Measurements from ENCODE around the gene TAGLN3. TPM values are rescaled to one million over a fixed set of nuclear protein-coding genes. Genes with fewer than 3 reads are reported as not detected.

TAGLN3 gene
- total and polyA plus RNA-seq, 2 of the 13 experiments (the other 11 are each of a cell fraction or from before 2014, with no cell fraction given), result 0.51 to 0.91 TPM

DNA sequence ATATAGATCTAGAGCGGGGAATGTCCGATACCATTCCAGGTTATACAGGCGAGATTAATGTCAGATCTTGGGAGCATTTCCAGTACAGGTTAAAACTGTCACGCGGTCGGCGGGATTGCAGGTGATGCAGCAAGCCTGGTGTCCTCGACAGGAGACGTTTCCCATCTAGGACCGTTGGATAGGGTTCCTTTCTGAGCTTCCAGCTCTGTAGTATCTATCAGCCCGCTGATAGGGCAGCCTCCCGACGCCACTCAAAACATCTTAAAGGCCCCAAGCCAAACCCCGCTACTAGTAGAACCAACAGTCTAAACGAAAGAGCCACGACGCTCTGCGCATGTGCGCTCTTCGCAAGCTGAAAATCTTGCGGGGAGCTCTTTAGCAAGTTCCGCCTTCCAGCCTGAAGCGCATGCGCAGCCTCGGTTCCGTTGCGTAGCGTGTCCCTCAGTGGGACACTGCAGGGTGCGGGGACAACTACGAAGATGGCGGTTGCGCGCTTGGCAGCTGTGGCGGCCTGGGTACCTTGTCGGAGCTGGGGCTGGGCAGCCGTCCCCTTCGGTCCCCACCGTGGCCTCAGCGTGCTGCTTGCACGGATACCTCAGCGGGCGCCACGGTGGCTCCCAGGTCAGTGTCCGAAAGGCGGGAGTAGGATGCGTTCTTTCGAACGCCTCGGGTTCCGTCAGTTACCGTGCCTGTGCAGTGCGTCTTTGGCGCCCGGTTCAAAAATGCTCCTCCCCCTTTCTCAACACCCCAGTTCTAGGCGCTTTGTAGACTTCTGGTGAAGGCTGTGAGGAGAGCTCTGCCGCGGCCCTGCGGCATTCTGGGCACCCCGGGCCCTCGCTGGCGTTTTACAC, 19.9 kb upstream of the TAGLN3 start, which contains the start of gene ABHD10 (continued):
- TF ChIP-seq, protein P1, sequence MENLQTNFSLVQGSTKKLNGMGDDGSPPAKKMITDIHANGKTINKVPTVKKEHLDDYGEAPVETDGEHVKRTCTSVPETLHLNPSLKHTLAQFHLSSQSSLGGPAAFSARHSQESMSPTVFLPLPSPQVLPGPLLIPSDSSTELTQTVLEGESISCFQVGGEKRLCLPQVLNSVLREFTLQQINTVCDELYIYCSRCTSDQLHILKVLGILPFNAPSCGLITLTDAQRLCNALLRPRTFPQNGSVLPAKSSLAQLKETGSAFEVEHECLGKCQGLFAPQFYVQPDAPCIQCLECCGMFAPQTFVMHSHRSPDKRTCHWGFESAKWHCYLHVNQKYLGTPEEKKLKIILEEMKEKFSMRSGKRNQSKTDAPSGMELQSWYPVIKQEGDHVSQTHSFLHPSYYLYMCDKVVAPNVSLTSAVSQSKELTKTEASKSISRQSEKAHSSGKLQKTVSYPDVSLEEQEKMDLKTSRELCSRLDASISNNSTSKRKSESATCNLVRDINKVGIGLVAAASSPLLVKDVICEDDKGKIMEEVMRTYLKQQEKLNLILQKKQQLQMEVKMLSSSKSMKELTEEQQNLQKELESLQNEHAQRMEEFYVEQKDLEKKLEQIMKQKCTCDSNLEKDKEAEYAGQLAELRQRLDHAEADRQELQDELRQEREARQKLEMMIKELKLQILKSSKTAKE (CRISPR knock-in tag; IDR thresholded peaks at IDR 0.05; ENCODE audit: borderline replicate concordance), result 0 out of 2 replicates have a peak, but pooled peaks have one; percentile 42
- no peak for TF ChIP-seq TBX3 (IDR thresholded peaks at IDR 0.05; ENCODE audit: borderline replicate concordance)
- TF ChIP-seq RORA (CRISPR knock-in tag; IDR thresholded peaks at IDR 0.05), result 0 out of 2 replicates have a peak, but pooled peaks have one; percentile 23
- TF ChIP-seq NFKB2 (CRISPR knock-in tag; IDR thresholded peaks at IDR 0.05; ENCODE audit: borderline replicate concordance), result peak; percentile 94; the same call in 1 of the 2 replicates
- peak; percentile 55 for TF ChIP-seq IKZF4 (CRISPR knock-in tag; IDR thresholded peaks at IDR 0.05; ENCODE audit: borderline replicate concordance, low read depth, not compliant biosample characterization)
- TF ChIP-seq ZEB1 (IDR thresholded peaks at IDR 0.05; ENCODE audit: insufficient replicate concordance, low read depth), result no peak
- 0 out of 2 replicates have a peak, but pooled peaks have one; percentile 24 for TF ChIP-seq PITX1 (CRISPR knock-in tag; IDR thresholded peaks at IDR 0.05)
- TF ChIP-seq ZBTB42 (CRISPR knock-in tag; IDR thresholded peaks at IDR 0.05), result 0 out of 2 replicates have a peak, but pooled peaks have one; percentile 72
- TF ChIP-seq FOSL1 (CRISPR knock-in tag; IDR thresholded peaks at IDR 0.05; ENCODE audit: borderline replicate concordance), result no peak
- TF ChIP-seq, protein P2, sequence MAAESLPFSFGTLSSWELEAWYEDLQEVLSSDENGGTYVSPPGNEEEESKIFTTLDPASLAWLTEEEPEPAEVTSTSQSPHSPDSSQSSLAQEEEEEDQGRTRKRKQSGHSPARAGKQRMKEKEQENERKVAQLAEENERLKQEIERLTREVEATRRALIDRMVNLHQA (CRISPR knock-in tag; IDR thresholded peaks at IDR 0.05), result no peak
- TF ChIP-seq ZNF263 (CRISPR knock-in tag; IDR thresholded peaks at IDR 0.05), result peak; percentile 59
- TF ChIP-seq ADNP (CRISPR knock-in tag; IDR thresholded peaks at IDR 0.05), result no peak; the same call in 1 of the 2 replicates
- no peak for TF ChIP-seq CEBPB (IDR thresholded peaks at IDR 0.05; ENCODE audit: borderline replicate concordance, low read depth, low read length)
- no peak for TF ChIP-seq ZNF253 (CRISPR knock-in tag; IDR thresholded peaks at IDR 0.05; ENCODE audit: borderline replicate concordance)
- no peak for TF ChIP-seq ZNF251 (CRISPR knock-in tag; IDR thresholded peaks at IDR 0.05)
- no peak; the same call in 1 of the 2 replicates for TF ChIP-seq ZNF431 (CRISPR knock-in tag; IDR thresholded peaks at IDR 0.05; ENCODE audit: borderline replicate concordance, low read depth)
- peak; percentile 34; the same call in 1 of the 2 replicates for TF ChIP-seq SP4 (CRISPR knock-in tag; IDR thresholded peaks at IDR 0.05)
- no peak; the same call in 1 of the 2 replicates for TF ChIP-seq SIN3B (IDR thresholded peaks at IDR 0.05; ENCODE audit: low read length)
- TF ChIP-seq NR1H2 (CRISPR knock-in tag; IDR thresholded peaks at IDR 0.05; ENCODE audit: borderline replicate concordance, low read depth), result no peak
- no peak for TF ChIP-seq SIX4 (CRISPR knock-in tag; IDR thresholded peaks at IDR 0.05)
- TF ChIP-seq, protein P3, sequence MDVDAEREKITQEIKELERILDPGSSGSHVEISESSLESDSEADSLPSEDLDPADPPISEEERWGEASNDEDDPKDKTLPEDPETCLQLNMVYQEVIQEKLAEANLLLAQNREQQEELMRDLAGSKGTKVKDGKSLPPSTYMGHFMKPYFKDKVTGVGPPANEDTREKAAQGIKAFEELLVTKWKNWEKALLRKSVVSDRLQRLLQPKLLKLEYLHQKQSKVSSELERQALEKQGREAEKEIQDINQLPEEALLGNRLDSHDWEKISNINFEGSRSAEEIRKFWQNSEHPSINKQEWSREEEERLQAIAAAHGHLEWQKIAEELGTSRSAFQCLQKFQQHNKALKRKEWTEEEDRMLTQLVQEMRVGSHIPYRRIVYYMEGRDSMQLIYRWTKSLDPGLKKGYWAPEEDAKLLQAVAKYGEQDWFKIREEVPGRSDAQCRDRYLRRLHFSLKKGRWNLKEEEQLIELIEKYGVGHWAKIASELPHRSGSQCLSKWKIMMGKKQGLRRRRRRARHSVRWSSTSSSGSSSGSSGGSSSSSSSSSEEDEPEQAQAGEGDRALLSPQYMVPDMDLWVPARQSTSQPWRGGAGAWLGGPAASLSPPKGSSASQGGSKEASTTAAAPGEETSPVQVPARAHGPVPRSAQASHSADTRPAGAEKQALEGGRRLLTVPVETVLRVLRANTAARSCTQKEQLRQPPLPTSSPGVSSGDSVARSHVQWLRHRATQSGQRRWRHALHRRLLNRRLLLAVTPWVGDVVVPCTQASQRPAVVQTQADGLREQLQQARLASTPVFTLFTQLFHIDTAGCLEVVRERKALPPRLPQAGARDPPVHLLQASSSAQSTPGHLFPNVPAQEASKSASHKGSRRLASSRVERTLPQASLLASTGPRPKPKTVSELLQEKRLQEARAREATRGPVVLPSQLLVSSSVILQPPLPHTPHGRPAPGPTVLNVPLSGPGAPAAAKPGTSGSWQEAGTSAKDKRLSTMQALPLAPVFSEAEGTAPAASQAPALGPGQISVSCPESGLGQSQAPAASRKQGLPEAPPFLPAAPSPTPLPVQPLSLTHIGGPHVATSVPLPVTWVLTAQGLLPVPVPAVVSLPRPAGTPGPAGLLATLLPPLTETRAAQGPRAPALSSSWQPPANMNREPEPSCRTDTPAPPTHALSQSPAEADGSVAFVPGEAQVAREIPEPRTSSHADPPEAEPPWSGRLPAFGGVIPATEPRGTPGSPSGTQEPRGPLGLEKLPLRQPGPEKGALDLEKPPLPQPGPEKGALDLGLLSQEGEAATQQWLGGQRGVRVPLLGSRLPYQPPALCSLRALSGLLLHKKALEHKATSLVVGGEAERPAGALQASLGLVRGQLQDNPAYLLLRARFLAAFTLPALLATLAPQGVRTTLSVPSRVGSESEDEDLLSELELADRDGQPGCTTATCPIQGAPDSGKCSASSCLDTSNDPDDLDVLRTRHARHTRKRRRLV (CRISPR knock-in tag; IDR thresholded peaks at IDR 0.05), result no peak
- no peak for TF ChIP-seq ZNF546 (CRISPR knock-in tag; conservative IDR thresholded peaks at IDR 0.05)
- peak; percentile 74 for TF ChIP-seq HDAC2 (CRISPR knock-in tag; IDR thresholded peaks at IDR 0.05)
